ENCODE data around the gene CDC42. TPM values are rescaled to one million over a fixed set of nuclear protein-coding genes. Genes with fewer than 3 reads are reported as not detected.

Gene CDC42
- total and polyA plus RNA-seq, 2 of the 13 experiments (the other 11 are each of a cell fraction or from before 2014, with no cell fraction given) = 138 to 237 TPM

DNA sequence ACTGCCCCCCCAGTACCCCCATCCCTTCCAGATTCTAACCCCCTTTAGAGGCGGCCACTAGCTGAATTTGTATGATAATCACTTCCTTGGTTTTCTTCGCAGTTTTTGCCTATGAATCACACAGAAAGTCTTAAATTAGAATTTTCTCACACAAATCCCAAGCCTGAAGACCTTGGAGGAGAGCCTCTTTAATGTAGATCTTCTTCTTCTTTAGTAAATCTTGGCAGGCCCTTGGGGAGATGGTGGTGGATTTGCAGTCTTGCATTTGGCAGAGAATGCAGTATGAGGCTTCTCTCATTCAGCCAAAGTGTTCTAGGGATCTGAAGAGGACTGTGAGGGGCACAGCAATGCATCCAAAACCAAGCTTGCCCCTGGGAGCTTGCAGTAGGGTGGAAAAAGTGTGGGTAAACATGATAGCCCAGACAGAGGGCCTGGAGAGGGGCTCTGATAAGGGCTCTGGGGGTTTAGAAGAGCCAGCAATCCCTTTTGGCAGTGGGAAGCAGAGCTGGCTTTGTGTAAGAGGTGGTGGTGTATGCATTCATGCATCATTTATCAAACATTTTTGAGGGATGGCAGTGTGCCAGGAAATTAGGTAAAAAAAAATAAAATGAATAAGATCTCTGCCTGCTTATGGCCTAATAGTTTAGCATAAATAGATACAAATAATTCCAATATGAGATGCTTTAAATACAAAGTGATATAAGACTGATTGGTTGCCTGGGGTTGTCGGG lies 7.7 kb upstream of the CDC42 start:
- CTCF ChIA-PET (ENCODE audit: low intra/inter-chr PET ratio, low total read pairs) = no interaction called here
- FAIRE-seq (no peak), DNase-seq (ENCODE audit: low spot score) (no peak), ATAC-seq (no peak)
- no peaks in the 10 kb centered on the region for H3K79me2 ChIP-seq (ENCODE audit: insufficient read depth, low read length)
- H4K20me1 ChIP-seq (ENCODE audit: insufficient read depth, low read length) = no peaks in the 10 kb centered on the region
- no peak overlapping the region for H3K4me2 ChIP-seq (ENCODE audit: low read depth, low read length)
- no peaks in the 10 kb centered on the region for H3K9me3 ChIP-seq (ENCODE audit: low read length)
- no peak overlapping the region for H2AFZ ChIP-seq (ENCODE audit: low read length)
- H3K4me3 ChIP-seq (replicated peaks in 1 of 3; ENCODE audit: insufficient read depth in 1 of 3, low read depth in 2 of 3, low read length in 3 of 3) = no peak overlapping the region
- H3K4me1 ChIP-seq (ENCODE audit: insufficient read depth, low read length) = peaks cover 47% of the 10 kb centered on the region
- TF ChIP-seq SRSF1 (optimal IDR thresholded peaks at IDR 0.05; ENCODE audit: low read depth, low read length) (no peak), ATM (IDR thresholded peaks at IDR 0.05; ENCODE audit: borderline replicate concordance) (no peak), NCOR1 (IDR thresholded peaks at IDR 0.05; ENCODE audit: borderline replicate concordance, low read length) (no peak), HDAC1 (CRISPR knock-in tag; IDR thresholded peaks at IDR 0.05) (no peak), ZNF468 (CRISPR knock-in tag; IDR thresholded peaks at IDR 0.05) (no peak), GATA4 (IDR thresholded peaks at IDR 0.05; ENCODE audit: borderline replicate concordance, low read depth) (no peak), SP2 (CRISPR knock-in tag; IDR thresholded peaks at IDR 0.05) (no peak)
- TF ChIP-seq, protein P1, sequence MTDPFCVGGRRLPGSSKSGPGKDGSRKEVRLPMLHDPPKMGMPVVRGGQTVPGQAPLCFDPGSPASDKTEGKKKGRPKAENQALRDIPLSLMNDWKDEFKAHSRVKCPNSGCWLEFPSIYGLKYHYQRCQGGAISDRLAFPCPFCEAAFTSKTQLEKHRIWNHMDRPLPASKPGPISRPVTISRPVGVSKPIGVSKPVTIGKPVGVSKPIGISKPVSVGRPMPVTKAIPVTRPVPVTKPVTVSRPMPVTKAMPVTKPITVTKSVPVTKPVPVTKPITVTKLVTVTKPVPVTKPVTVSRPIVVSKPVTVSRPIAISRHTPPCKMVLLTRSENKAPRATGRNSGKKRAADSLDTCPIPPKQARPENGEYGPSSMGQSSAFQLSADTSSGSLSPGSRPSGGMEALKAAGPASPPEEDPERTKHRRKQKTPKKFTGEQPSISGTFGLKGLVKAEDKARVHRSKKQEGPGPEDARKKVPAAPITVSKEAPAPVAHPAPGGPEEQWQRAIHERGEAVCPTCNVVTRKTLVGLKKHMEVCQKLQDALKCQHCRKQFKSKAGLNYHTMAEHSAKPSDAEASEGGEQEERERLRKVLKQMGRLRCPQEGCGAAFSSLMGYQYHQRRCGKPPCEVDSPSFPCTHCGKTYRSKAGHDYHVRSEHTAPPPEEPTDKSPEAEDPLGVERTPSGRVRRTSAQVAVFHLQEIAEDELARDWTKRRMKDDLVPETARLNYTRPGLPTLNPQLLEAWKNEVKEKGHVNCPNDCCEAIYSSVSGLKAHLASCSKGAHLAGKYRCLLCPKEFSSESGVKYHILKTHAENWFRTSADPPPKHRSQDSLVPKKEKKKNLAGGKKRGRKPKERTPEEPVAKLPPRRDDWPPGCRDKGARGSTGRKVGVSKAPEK (CRISPR knock-in tag; IDR thresholded peaks at IDR 0.05; ENCODE audit: borderline replicate concordance) = no peak
- H3K27me3 ChIP-seq (ENCODE audit: control insufficient read depth in 1 of 2, insufficient read depth in 2 of 2, low read length in 2 of 2) = no peaks in the 10 kb centered on the region
- in situ Hi-C loops (cut with HindIII; ENCODE audit: extremely low pct_ligation_motif_present, low pct_unique_long_range_greater_than_20kb) = no loop called here
- 53% methylated on average over 3 of the region's 3 CpGs for WGBS (ENCODE audit: low lambda C conversion rate)
- H3K27ac ChIP-seq (ENCODE audit: extremely low read length, insufficient read depth, low read length) = no peak overlapping the region
- BruUV-seq (replicated peaks) = no TSS peak
- intact Hi-C loops (cut with micrococcal nuclease; ENCODE audit: unreplicated experiment) = no loop called here
- POLR2A ChIA-PET = no interaction called here
- no peak overlapping the region for H3K9ac ChIP-seq (ENCODE audit: insufficient read depth, low read depth, low read length)
- no peaks in the 10 kb centered on the region for H3K36me3 ChIP-seq (replicated peaks in 1 of 2; ENCODE audit: control insufficient read depth in 1 of 2, insufficient read depth in 2 of 2, low read length in 2 of 2)

All from HepG2 (cell line).